IPS-18a (cell line): ENCODE data around the gene TCF7.

Source experiments
- H3K27ac ChIP-seq: one replicate; pipeline ENCODE4 v1.5.1; 2013; ENCODE audit warnings: low read length
- H3K27me3 ChIP-seq: one replicate; pipeline ENCODE4 v1.6.1; 2013; ENCODE audit warnings: mild to moderate bottlenecking, low read length; ENCODE audit not compliant: control insufficient read depth, insufficient read depth
- H3K36me3 ChIP-seq: one replicate; pipeline ENCODE4 v1.6.1; 2013; ENCODE audit warnings: low read depth, low read length; ENCODE audit not compliant: control insufficient read depth
- H3K4me1 ChIP-seq: one replicate; pipeline ENCODE4 v1.6.1; 2013; ENCODE audit warnings: low read depth, low read length; ENCODE audit not compliant: control insufficient read depth
- H3K4me3 ChIP-seq: one replicate; pipeline ENCODE4 v1.5.1; 2013; ENCODE audit warnings: low read length
- H3K9ac ChIP-seq: one replicate; pipeline ENCODE4 v1.6.1; 2013; ENCODE audit warnings: mild to moderate bottlenecking, low read length, moderate library complexity
- H3K9me3 ChIP-seq: one replicate; pipeline ENCODE4 v1.6.1; 2013; ENCODE audit warnings: low read depth, low read length; ENCODE audit not compliant: control insufficient read depth

The TCF7 gene

GRCh38 chr5:134161513-134162395, 47.3 kb downstream of the TCF7 start:
- Histone ChIP-seq H3K4me1 (no peaks in the 10 kb centered on the region), H3K36me3 (peaks cover 68% of the 10 kb centered on the region), H3K9me3 (peaks cover 9% of the 10 kb centered on the region), H3K27me3 (no peaks in the 10 kb centered on the region), H3K9ac (no peak overlapping the region), H3K27ac (no peak overlapping the region), H3K4me3 (no peak overlapping the region)

GRCh38 chr5:134162592-134162991, 48.1 kb downstream of the TCF7 start:
- H3K36me3 ChIP-seq, result peaks cover 72% of the 10 kb centered on the region
- H3K9ac ChIP-seq, result no peak overlapping the region
- no peak overlapping the region for H3K4me3 ChIP-seq
- H3K27me3 ChIP-seq, result no peaks in the 10 kb centered on the region
- H3K4me1 ChIP-seq, result no peaks in the 10 kb centered on the region
- H3K9me3 ChIP-seq, result peaks cover 9% of the 10 kb centered on the region
- no peak overlapping the region for H3K27ac ChIP-seq

GRCh38 chr5:134171972-134172371, 57.5 kb downstream of the TCF7 start:
- H3K27ac ChIP-seq, result no peak overlapping the region
- H3K4me3 ChIP-seq, result no peak overlapping the region
- H3K9me3 ChIP-seq, result no peaks in the 10 kb centered on the region
- no peak overlapping the region for H3K9ac ChIP-seq
- no peaks in the 10 kb centered on the region for H3K27me3 ChIP-seq
- H3K4me1 ChIP-seq, result peaks cover 10% of the 10 kb centered on the region
- H3K36me3 ChIP-seq, result peaks cover 48% of the 10 kb centered on the region

- peaks cover 29% of the 10 kb centered on the region for H3K36me3 ChIP-seq
- no peaks in the 10 kb centered on the region for H3K27me3 ChIP-seq
- H3K9ac ChIP-seq, result peak overlapping the region; percentile 94
- peaks cover 13% of the 10 kb centered on the region for H3K4me1 ChIP-seq
- peak overlapping the region; percentile 96 for H3K4me3 ChIP-seq
- peak overlapping the region; percentile 59 for H3K27ac ChIP-seq
- no peaks in the 10 kb centered on the region for H3K9me3 ChIP-seq
Observed at GRCh38 chr5:134174841-134175839, 60.7 kb downstream of the TCF7 start.

GRCh38 chr5:134175921-134176510, 61.5 kb downstream of the TCF7 start:
- Histone ChIP-seq H3K9me3 (no peaks in the 10 kb centered on the region), H3K9ac (peak overlapping the region; percentile 94), H3K4me1 (peaks cover 13% of the 10 kb centered on the region), H3K36me3 (peaks cover 20% of the 10 kb centered on the region), H3K27ac (no peak overlapping the region), H3K27me3 (no peaks in the 10 kb centered on the region), H3K4me3 (peak overlapping the region; percentile 96)

- Histone ChIP-seq H3K9me3 (no peaks in the 10 kb centered on the region), H3K36me3 (peaks cover 16% of the 10 kb centered on the region), H3K27me3 (no peaks in the 10 kb centered on the region), H3K27ac (peak within 1 kb of the TSS; percentile 94), H3K4me3 (peak within 1 kb of the TSS; percentile 96), H3K9ac (peak within 1 kb of the TSS; percentile 94), H3K4me1 (peaks cover 13% of the 10 kb centered on the region)
Observed at GRCh38 chr5:134176511-134177368, 62.3 kb downstream of the TCF7 start, which contains the start of gene SKP1. Gene SKP1 (minus strand): TSS chr5:134176950. CDS start chr5:134174022, 2,928 bp downstream.

GRCh38 chr5:134177369-134178095, 63.1 kb downstream of the TCF7 start:
- H3K9ac ChIP-seq, result peak overlapping the region; percentile 94
- peak overlapping the region; percentile 94 for H3K27ac ChIP-seq
- H3K4me1 ChIP-seq, result peaks cover 13% of the 10 kb centered on the region
- H3K9me3 ChIP-seq, result no peaks in the 10 kb centered on the region
- peak overlapping the region; percentile 96 for H3K4me3 ChIP-seq
- H3K36me3 ChIP-seq, result peaks cover 8% of the 10 kb centered on the region
- no peaks in the 10 kb centered on the region for H3K27me3 ChIP-seq

- Histone ChIP-seq H3K4me3 (no peak overlapping the region), H3K36me3 (peaks cover 6% of the 10 kb centered on the region), H3K27ac (no peak overlapping the region), H3K9ac (no peak overlapping the region), H3K27me3 (no peaks in the 10 kb centered on the region), H3K4me1 (peaks cover 13% of the 10 kb centered on the region), H3K9me3 (no peaks in the 10 kb centered on the region)
Observed at GRCh38 chr5:134178096-134178419, 63.6 kb downstream of the TCF7 start.

GRCh38 chr5:134183481-134183880, 69.0 kb downstream of the TCF7 start:
- Histone ChIP-seq H3K27me3 (no peaks in the 10 kb centered on the region), H3K9me3 (no peaks in the 10 kb centered on the region), H3K4me3 (no peak overlapping the region), H3K36me3 (no peaks in the 10 kb centered on the region), H3K27ac (no peak overlapping the region), H3K4me1 (no peaks in the 10 kb centered on the region), H3K9ac (no peak overlapping the region)
